Large intestine (tissue), 3 donors: Measurements from ENCODE around the gene UPK3B. TPM values are rescaled to one million over a fixed set of nuclear protein-coding genes. Genes with fewer than 3 reads are reported as not detected.
A peak's percentile ranks its signal among the peaks of the same experiment; 100 is the strongest.
"Not testable (repeated sequence)": the region's sequence is repeated elsewhere in the genome, so short reads cannot be mapped to it uniquely, and the experiment has no call there.

Experiments used
- DNase-seq, 2 donors: peaks; one replicate each; pipeline versions ENCODE4 v3.0.0 to v3.0.0-alpha.2; 2013
- H3K27ac ChIP-seq: one replicate; pipeline ENCODE4 v1.5.1; 2013; ENCODE audit warnings: low read length
- H3K27me3 ChIP-seq: 2 replicates; pipeline ENCODE4 v1.6.1; 2013; ENCODE audit warnings: low read length; ENCODE audit not compliant: control insufficient read depth, insufficient read depth
- H3K36me3 ChIP-seq: 2 replicates; pipeline ENCODE4 v1.6.1; 2013; ENCODE audit warnings: low read length; ENCODE audit not compliant: control insufficient read depth, insufficient read depth
- H3K4me1 ChIP-seq: one replicate; pipeline ENCODE4 v1.6.1; 2013; ENCODE audit warnings: low read length; ENCODE audit not compliant: control insufficient read depth, insufficient read depth
- H3K4me3 ChIP-seq: one replicate; pipeline ENCODE4 v1.5.1; 2013; ENCODE audit warnings: low read length
- H3K9me3 ChIP-seq: one replicate; pipeline ENCODE4 v1.6.1; 2013; ENCODE audit warnings: mild to moderate bottlenecking, low read depth, low read length, moderate library complexity; ENCODE audit not compliant: control insufficient read depth
- WGBS: methylation state at CpG from one replicate; pipeline ENCODE4 v1.1.5; 2013; ENCODE audit warnings: low lambda C conversion rate; ENCODE audit not compliant: insufficient coverage; 5-methylcytosine and 5-hydroxymethylcytosine counted together
- polyA plus RNA-seq: library from polyadenylated mRNA; unstranded; fragments of 120-200 nt; gene quantifications from one replicate; pipeline ENCODE4 v1.2.1, GENCODE V29; 2013

The UPK3B gene
- polyA plus RNA-seq, 1 donor = 48.0 TPM

DNA sequence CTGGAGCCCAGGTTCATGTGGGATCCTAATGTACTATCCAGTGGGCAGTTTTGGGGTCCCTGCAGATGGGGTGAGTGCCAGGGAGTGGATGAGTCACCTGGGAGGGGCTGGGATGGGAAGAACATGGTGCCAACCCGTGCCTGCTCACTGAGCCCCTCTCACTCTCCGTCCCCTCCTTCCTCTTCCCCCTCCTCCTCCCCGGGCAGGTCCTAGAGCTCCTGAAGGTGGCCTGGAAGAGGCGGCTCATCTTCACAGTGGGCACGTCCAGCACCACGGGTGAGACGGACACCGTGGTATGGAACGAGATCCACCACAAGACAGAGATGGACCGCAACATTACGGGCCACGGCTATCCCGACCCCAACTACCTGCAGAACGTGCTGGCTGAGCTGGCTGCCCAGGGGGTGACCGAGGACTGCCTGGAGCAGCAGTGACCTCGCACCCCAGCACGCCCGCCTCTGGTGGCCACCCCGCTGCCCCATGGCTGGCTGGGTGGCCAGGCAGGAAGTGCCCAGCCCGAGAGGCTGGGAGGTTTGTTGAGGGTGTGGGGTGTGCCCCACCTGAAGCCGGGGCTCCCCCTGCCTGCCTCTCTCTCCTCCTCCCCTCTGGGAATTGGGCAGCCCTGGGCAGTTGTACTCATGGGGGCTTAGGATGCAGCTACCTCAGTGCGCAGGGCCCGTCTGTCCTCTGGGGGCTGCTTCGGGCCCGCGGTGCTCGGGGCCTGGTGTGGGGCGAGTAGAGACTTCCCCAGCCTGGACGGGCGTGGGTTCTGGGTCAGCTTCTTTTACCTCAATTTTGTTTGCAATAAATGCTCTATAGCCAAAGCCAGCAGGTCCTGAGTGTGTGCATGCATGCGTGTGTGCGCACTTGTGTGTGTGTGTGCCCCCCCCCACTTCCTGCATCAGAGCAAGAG, 4.9 kb upstream of the UPK3B start:
- Histone ChIP-seq H3K27me3 (no peaks in the 10 kb centered on the region), H3K4me3 (no peak overlapping the region), H3K9me3 (no peaks in the 10 kb centered on the region), H3K4me1 (no peaks in the 10 kb centered on the region), H3K27ac (no peak overlapping the region), H3K36me3 (peaks cover 23% of the 10 kb centered on the region)
- no CpG with 5 or more reads among the region's 32 CpGs for WGBS
- no peak for DNase-seq

DNA sequence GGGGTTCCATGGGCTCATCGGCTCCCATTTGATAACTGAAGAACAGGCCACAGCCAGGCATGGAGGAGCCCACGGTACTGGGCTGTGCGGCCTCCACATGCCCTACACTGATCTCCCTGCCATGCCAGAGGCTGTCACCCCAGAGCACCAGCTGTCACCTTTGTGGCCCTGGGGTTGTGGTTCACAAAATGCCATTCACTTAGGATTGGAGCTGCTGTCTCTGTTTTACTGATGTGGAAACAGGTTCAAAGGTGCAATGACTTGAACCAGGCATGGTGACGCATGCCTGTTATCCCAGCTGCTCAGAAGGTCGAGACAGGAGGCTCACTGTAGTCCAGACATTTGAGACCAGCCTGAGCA, 4.3 kb upstream of the UPK3B start:
- Histone ChIP-seq H3K4me3 (no peak overlapping the region), H3K27ac (no peak overlapping the region), H3K27me3 (no peaks in the 10 kb centered on the region), H3K36me3 (peaks cover 23% of the 10 kb centered on the region), H3K4me1 (no peaks in the 10 kb centered on the region), H3K9me3 (no peaks in the 10 kb centered on the region)
- no CpG with 5 or more reads among the region's 5 CpGs for WGBS
- no peak for DNase-seq

DNA sequence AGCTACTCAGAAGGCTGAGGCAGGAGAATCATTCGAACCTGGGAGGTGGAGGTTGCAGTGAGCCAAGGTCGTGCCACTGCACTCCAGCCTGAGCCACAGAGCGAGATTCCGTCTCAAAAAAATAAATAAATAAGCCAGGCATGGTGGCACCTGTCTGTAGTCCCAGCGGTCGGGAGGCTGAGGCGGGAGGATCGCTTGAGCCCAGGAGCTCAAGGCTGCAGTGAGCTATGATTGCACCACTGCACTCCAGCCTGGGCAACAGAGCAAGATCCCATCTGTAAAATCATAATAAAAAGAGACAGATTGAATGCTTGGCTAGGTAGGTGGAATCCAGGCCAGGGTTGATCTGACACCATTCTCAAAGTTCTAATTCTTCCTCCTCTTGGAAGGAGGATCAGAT, 3.7 kb upstream of the UPK3B start:
- not testable (repeated sequence) for DNase-seq, H3K27ac ChIP-seq, H3K27me3 ChIP-seq, H3K9me3 ChIP-seq, H3K4me1 ChIP-seq, H3K4me3 ChIP-seq
- WGBS = no CpG with 5 or more reads among the region's 8 CpGs
- H3K36me3 ChIP-seq = peaks cover 23% of the 10 kb centered on the region

- H3K36me3 ChIP-seq = peaks cover 21% of the 10 kb centered on the region
- H3K27me3 ChIP-seq = no peaks in the 10 kb centered on the region
- 100% methylated on average over 1 of the region's 11 CpGs for WGBS
- DNase-seq = peak in 1 of 2 donors; percentile 6
- no peak overlapping the region for H3K27ac ChIP-seq
- no peak overlapping the region for H3K4me3 ChIP-seq
- no peaks in the 10 kb centered on the region for H3K4me1 ChIP-seq
- H3K9me3 ChIP-seq = no peaks in the 10 kb centered on the region
These were observed 2.5 kb upstream of the UPK3B start for GRCh38 chr7:76507723-76508406.

- H3K4me3 ChIP-seq, H3K27me3 ChIP-seq, H3K9me3 ChIP-seq, H3K27ac ChIP-seq, H3K36me3 ChIP-seq, DNase-seq, H3K4me1 ChIP-seq: not testable (repeated sequence)
- WGBS = no CpG with 5 or more reads among the region's 24 CpGs
These were observed 1.0 kb downstream of the UPK3B start for GRCh38 chr7:76511200-76511910.

GRCh38 chr7:76511911-76512885, 1.8 kb downstream of the UPK3B start:
- WGBS = no CpG with 5 or more reads among the region's 31 CpGs
- H3K36me3 ChIP-seq, H3K27ac ChIP-seq, H3K9me3 ChIP-seq, H3K27me3 ChIP-seq, H3K4me3 ChIP-seq, H3K4me1 ChIP-seq: not testable (repeated sequence)
- peak in 1 of 2 donors; percentile 0 for DNase-seq

- H3K36me3 ChIP-seq = no peaks in the 10 kb centered on the region
- H3K27me3 ChIP-seq = no peaks in the 10 kb centered on the region
- WGBS = no CpG with 5 or more reads among the region's 21 CpGs
- H3K4me3 ChIP-seq = no peak overlapping the region
- no peak overlapping the region for H3K27ac ChIP-seq
- DNase-seq = peak in 1 of 2 donors; percentile 6
- no peaks in the 10 kb centered on the region for H3K4me1 ChIP-seq
- H3K9me3 ChIP-seq = no peaks in the 10 kb centered on the region
These were observed 2.8 kb downstream of the UPK3B start for GRCh38 chr7:76512941-76513816.

- no peaks in the 10 kb centered on the region for H3K4me1 ChIP-seq
- WGBS = 83% methylated on average over 1 of the region's 29 CpGs
- no peaks in the 10 kb centered on the region for H3K27me3 ChIP-seq
- no peak overlapping the region for H3K27ac ChIP-seq
- no peak overlapping the region for H3K4me3 ChIP-seq
- H3K36me3 ChIP-seq = no peaks in the 10 kb centered on the region
- H3K9me3 ChIP-seq = no peaks in the 10 kb centered on the region
- peak in 1 of 2 donors; percentile 1 for DNase-seq
These were observed 3.8 kb downstream of the UPK3B start for GRCh38 chr7:76513817-76514799.
